SW480 (cell line): Measurements from ENCODE around the gene ST8SIA3.
"Not testable (repeated sequence)": the region's sequence is repeated elsewhere in the genome, so short reads cannot be mapped to it uniquely, and the experiment has no call there.

Experiments used
- DNase-seq: peaks from one replicate; pipeline ENCODE4 v3.0.0-alpha.2; 2016; ENCODE audit warnings: low spot score

The ST8SIA3 gene

GRCh38 chr18:57366528-57367081 is 14.2 kb downstream of the ST8SIA3 start:
- DNase-seq, result no peak

DNA sequence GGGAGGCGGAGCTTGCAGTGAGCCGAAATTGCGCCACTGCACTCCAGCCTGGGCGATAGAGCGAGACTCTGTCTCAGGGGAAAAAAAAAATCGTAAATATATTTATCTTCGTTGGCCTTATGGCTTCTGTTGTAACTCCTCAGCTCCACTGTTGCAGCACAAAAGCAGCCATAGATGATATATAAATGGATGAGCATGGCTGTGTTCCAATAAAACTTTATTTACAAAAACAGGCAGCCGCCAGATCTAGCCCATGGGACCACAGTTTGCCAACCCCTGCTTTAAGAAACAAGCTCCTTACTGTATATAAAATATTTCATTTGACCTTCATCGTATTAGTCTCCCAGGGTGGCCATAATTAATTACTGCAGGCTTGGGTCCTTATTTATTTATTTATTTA is 20.1 kb downstream of the ST8SIA3 start:
- no peak for DNase-seq

DNA sequence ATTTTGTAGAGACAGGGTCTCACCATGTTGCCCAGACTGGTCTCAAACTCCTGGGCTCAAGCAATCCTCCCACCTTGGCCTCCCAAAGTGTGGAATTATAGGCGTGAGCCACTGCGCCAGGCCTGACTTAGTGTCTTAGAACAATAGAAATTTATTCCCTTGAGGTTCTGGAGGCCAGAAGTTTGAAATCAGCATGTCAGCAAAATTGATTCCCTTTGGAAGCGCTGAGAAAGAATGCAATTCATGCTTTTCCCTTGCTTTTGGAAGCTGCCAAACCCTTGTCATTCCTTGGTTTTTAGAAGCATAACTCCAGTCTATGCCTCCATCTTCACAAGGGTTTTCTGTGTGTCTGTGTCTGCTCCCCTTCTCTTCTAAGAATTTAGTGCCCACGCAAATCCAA is 20.7 kb downstream of the ST8SIA3 start:
- DNase-seq, result no peak

DNA sequence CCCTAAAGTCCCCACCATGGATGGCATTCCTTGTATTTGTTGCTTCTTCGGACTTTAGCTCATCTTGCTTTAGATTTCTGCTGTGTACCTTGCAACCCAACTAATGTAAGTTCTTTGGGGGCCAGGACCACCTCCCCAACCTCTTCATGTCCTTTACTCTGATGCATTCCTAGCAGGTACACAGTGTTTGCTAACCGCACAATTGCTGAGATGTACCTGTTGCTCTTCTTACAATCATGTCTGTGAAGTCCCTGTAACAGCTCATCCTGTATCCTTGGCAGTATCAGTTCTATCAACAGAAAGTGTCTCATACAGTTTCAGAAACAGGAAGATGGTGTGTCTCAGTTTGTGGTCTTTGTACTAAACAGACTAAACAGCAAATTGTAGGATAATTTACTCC is 24.1 kb downstream of the ST8SIA3 start:
- no peak for DNase-seq

DNA sequence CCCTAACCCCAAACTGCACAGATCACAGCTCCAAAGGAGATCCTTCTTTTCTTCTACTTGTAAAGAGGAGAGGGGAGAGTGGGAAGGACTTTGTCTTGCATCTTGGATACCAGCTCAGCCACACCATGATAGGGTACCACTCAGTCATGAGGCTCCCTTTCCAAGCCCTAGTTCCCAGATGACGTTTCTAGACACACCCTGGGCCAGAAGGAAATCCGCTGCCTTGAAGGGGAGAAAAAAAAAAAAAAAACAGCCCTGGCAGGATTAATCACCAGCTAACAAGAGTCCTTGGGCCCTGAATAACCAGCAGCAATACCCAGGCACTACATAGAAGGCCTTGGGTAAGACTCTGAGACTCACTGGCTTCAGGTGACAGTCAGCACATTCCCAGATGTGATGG is 36.9 kb downstream of the ST8SIA3 start:
- no peak for DNase-seq

- DNase-seq, result no peak
These were observed 37.7 kb downstream of the ST8SIA3 start for GRCh38 chr18:57390044-57390443.

GRCh38 chr18:57394749-57395148 is 42.4 kb downstream of the ST8SIA3 start:
- not testable (repeated sequence) for DNase-seq

GRCh38 chr18:57396831-57397230 is 44.5 kb downstream of the ST8SIA3 start:
- not testable (repeated sequence) for DNase-seq

GRCh38 chr18:57397440-57398132 is 45.2 kb downstream of the ST8SIA3 start:
- DNase-seq, result peak; percentile 29

GRCh38 chr18:57404345-57404744 is 52.0 kb downstream of the ST8SIA3 start:
- no peak for DNase-seq

DNA sequence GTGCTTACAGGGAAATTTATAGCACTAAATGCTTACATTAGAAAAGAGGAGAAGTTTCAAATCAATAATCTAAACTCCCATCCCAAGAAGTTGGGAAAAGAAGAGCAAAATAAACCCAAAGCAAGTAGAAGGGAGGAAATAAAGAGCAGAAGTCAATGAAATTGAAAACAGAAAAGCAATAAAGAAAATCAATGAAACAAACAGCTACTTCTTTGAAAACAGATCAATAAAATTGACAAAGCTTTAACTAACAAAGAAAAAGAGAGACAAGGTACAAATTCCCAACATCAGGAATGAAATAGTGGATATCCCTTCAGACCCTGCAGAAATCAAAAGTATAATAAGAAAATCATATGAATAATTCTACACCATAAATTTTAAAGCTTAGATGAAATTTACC is 57.3 kb downstream of the ST8SIA3 start:
- DNase-seq, result no peak

- DNase-seq, result no peak
These were observed 58.4 kb downstream of the ST8SIA3 start for GRCh38 chr18:57410749-57411148.

- DNase-seq, result no peak
These were observed 64.2 kb downstream of the ST8SIA3 start for GRCh38 chr18:57416542-57416941.
